Smooth muscle cell (in vitro differentiated cells): ENCODE measurements around the gene ZDHHC8. TPM values are rescaled to one million over a fixed set of nuclear protein-coding genes. Genes with fewer than 3 reads are reported as not detected.

ENCODE experiments used
- DNase-seq: peaks from one replicate; lab custom pipeline; 2025; ENCODE audit not compliant: unreplicated experiment; lab: John Stamatoyannopoulos, UW
- H2AFZ ChIP-seq: fragments of 200-600 bp; sonication (generic); 2 replicates; pipeline ENCODE4 v1.6.0; 2016; ENCODE audit warnings: antibody characterized with exemption, low read depth, mild to moderate bottlenecking
- H3F3A ChIP-seq: fragments of 200-600 bp; sonication (generic); 2 replicates; pipeline ENCODE4 v1.6.0; 2017; ENCODE audit warnings: antibody characterized with exemption, low read depth
- H3K27ac ChIP-seq: fragments of 200-600 bp; sonication (generic); 2 replicates; pipeline ENCODE4 v1.5.1; 2016; ENCODE audit warnings: low read depth, mild to moderate bottlenecking
- H3K27me3 ChIP-seq: fragments of 200-600 bp; sonication (generic); 2 replicates; pipeline ENCODE4 v1.6.1; 2016; ENCODE audit warnings: low read depth, mild to moderate bottlenecking
- H3K36me3 ChIP-seq: fragments of 200-600 bp; sonication (generic); 2 replicates; pipeline ENCODE4 v1.5.1; 2016; ENCODE audit warnings: low read depth
- H3K4me1 ChIP-seq: fragments of 200-600 bp; sonication (generic); 2 replicates; pipeline ENCODE4 v1.5.1; 2016; ENCODE audit warnings: low read depth
- H3K4me2 ChIP-seq: fragments of 200-600 bp; sonication (generic); 2 replicates; pipeline ENCODE4 v1.6.0; 2016; ENCODE audit warnings: mild to moderate bottlenecking
- H3K4me3 ChIP-seq: fragments of 200-600 bp; sonication (generic); 2 replicates; pipeline ENCODE4 v1.5.1; 2016; ENCODE audit warnings: mild to moderate bottlenecking
- H3K79me2 ChIP-seq: fragments of 200-600 bp; sonication (generic); 2 replicates; pipeline ENCODE4 v1.6.0; 2016; ENCODE audit warnings: low read depth, mild to moderate bottlenecking
- H3K9ac ChIP-seq: fragments of 200-600 bp; sonication (generic); 2 replicates; pipeline ENCODE4 v1.6.0; 2016; ENCODE audit warnings: low read depth
- H3K9me3 ChIP-seq: fragments of 200-600 bp; sonication (generic); replicated peaks from 2 replicates; pipeline ENCODE4 v1.5.1; 2016; ENCODE audit warnings: low read depth
- H4K20me1 ChIP-seq: fragments of 200-600 bp; sonication (generic); 2 replicates; pipeline ENCODE4 v1.6.0; 2016; ENCODE audit warnings: low read depth
- CTCF ChIP-seq: fragments of 200-600 bp; sonication (generic); IDR thresholded peaks from 2 replicates; pipeline ENCODE4 v1.5.1; 2017; ENCODE audit warnings: borderline replicate concordance, mild to moderate bottlenecking, antibody characterized with exemption; ENCODE audit not compliant: insufficient read depth, poor library complexity, severe bottlenecking
- WGBS: methylation state at CpG from one replicate; pipeline ENCODE4 v1.1.7; 2016; ENCODE audit warnings: low lambda C conversion rate; 5-methylcytosine and 5-hydroxymethylcytosine counted together
- polyA plus RNA-seq: library from polyadenylated mRNA; unstranded; fragments of >200 nt; fragmentation: Nextera tagmentation; extraction: Ambion mirVana; gene quantifications from 2 replicates; pipeline ENCODE4 v1.2.1, GENCODE V29; 2016
- total RNA-seq: library from RNA; depleted of rRNA; stranded (reverse); fragments of >200 nt; gene quantifications from 2 replicates; pipeline ENCODE4 v1.2.3, GENCODE V29; 2014

ZDHHC8 gene
- total and polyA plus RNA-seq, 2 experiments from 2014 or later: 12.7 to 53.9 TPM

- no peaks in the 10 kb centered on the region for H3F3A ChIP-seq
- H3K79me2 ChIP-seq: peaks cover 17% of the 10 kb centered on the region
- H3K4me3 ChIP-seq: no peak overlapping the region
- peaks cover 40% of the 10 kb centered on the region for H3K36me3 ChIP-seq
- no peaks in the 10 kb centered on the region for H3K9me3 ChIP-seq
- no peaks in the 10 kb centered on the region for H3K4me1 ChIP-seq
- H3K27ac ChIP-seq: no peak overlapping the region
- no peak overlapping the region for H3K4me2 ChIP-seq
- peaks cover 34% of the 10 kb centered on the region for H4K20me1 ChIP-seq
- no peak for TF ChIP-seq CTCF
- no peak overlapping the region for H3K9ac ChIP-seq
- no peak overlapping the region for H2AFZ ChIP-seq
- no peaks in the 10 kb centered on the region for H3K27me3 ChIP-seq
- no peak for DNase-seq
- 97% methylated on average over 15 of the region's 15 CpGs for WGBS
These were observed 37.3 kb upstream of the ZDHHC8 start for GRCh38 chr22:20094197-20094807.

- H3K4me2 ChIP-seq: no peak overlapping the region
- no peak overlapping the region for H2AFZ ChIP-seq
- 97% methylated on average over 4 of the region's 4 CpGs for WGBS
- peaks cover 32% of the 10 kb centered on the region for H3K36me3 ChIP-seq
- no peaks in the 10 kb centered on the region for H3K4me1 ChIP-seq
- H3K4me3 ChIP-seq: no peak overlapping the region
- no peaks in the 10 kb centered on the region for H3K27me3 ChIP-seq
- no peaks in the 10 kb centered on the region for H3K9me3 ChIP-seq
- TF ChIP-seq CTCF: no peak
- no peak overlapping the region for H3K9ac ChIP-seq
- no peaks in the 10 kb centered on the region for H3F3A ChIP-seq
- peaks cover 22% of the 10 kb centered on the region for H3K79me2 ChIP-seq
- no peak for DNase-seq
- peaks cover 28% of the 10 kb centered on the region for H4K20me1 ChIP-seq
- no peak overlapping the region for H3K27ac ChIP-seq
These were observed 36.1 kb upstream of the ZDHHC8 start for GRCh38 chr22:20095521-20095920.

GRCh38 chr22:20096574-20097420, 34.8 kb upstream of the ZDHHC8 start:
- no peak overlapping the region for H3K9ac ChIP-seq
- peaks cover 32% of the 10 kb centered on the region for H3K36me3 ChIP-seq
- peaks cover 24% of the 10 kb centered on the region for H3K79me2 ChIP-seq

More at GRCh38 chr22:20096574-20097420, 34.8 kb upstream of the ZDHHC8 start:
- no peak overlapping the region for H2AFZ ChIP-seq
- WGBS: 97% methylated on average over 2 of the region's 2 CpGs
- no peaks in the 10 kb centered on the region for H3F3A ChIP-seq
- TF ChIP-seq CTCF: no peak
- H3K27me3 ChIP-seq: no peaks in the 10 kb centered on the region
- no peaks in the 10 kb centered on the region for H3K4me1 ChIP-seq
- no peak overlapping the region for H3K4me3 ChIP-seq
- H3K4me2 ChIP-seq: no peak overlapping the region
- peaks cover 29% of the 10 kb centered on the region for H4K20me1 ChIP-seq
- no peaks in the 10 kb centered on the region for H3K9me3 ChIP-seq
- H3K27ac ChIP-seq: no peak overlapping the region
- DNase-seq: no peak
